CD8-positive, alpha-beta memory T cell (primary cell): ENCODE data around the gene GCA. TPM values are rescaled to one million over a fixed set of nuclear protein-coding genes. Genes with fewer than 3 reads are reported as not detected.

Source experiments
- CTCF ChIA-PET: fragments of 350-600 bp; sonication (Branson Sonifier 250); formaldehyde crosslinking; loops from one replicate; lab custom pipeline; 2021; ENCODE audit warnings: antibody characterized with exemption; lab: Charles Lee
- POLR2A ChIA-PET: fragments of 350-600 bp; sonication (Branson Sonifier 250); formaldehyde crosslinking; loops from one replicate; lab custom pipeline; 2021; ENCODE audit warnings: antibody characterized with exemption; lab: Charles Lee
- DNase-seq, 5 donors: peaks; one replicate each; pipeline versions ENCODE4 v3.0.0 to v3.0.0-alpha.2; 2020 to 2022; ENCODE audit warnings: mixed read lengths in 1 of 5
- H3K27ac ChIP-seq: one replicate; pipeline ENCODE4 v1.7.0; 2013; ENCODE audit warnings: low read depth, mild to moderate bottlenecking, low read length, moderate library complexity
- H3K27me3 ChIP-seq: 2 replicates; pipeline ENCODE4 v1.7.0; 2013; ENCODE audit warnings: low read length, mild to moderate bottlenecking; ENCODE audit not compliant: insufficient read depth, poor library complexity, severe bottlenecking
- H3K36me3 ChIP-seq: 2 replicates; pipeline ENCODE4 v1.7.0; 2013; ENCODE audit warnings: mild to moderate bottlenecking, low read length, moderate library complexity; ENCODE audit not compliant: insufficient read depth
- H3K4me1 ChIP-seq: 2 replicates; pipeline ENCODE4 v1.7.0; 2013; ENCODE audit warnings: mild to moderate bottlenecking, low read length, moderate library complexity; ENCODE audit not compliant: insufficient read depth
- H3K4me3 ChIP-seq: 2 replicates; pipeline ENCODE4 v1.7.0; 2013; ENCODE audit warnings: mild to moderate bottlenecking, low read length
- H3K9me3 ChIP-seq: 2 replicates; pipeline ENCODE4 v1.7.0; 2013; ENCODE audit warnings: mild to moderate bottlenecking, low read length
- H3K27ac Mint-ChIP-seq, 8 donors: one replicate each; pipeline ENCODE4 v1.8.0; 2020 to 2021; ENCODE audit warnings: mixed read lengths in 8 of 8, mild to moderate bottlenecking in 6 of 8, inconsistent platforms in 3 of 8, moderate library complexity in 3 of 8
- H3K27me3 Mint-ChIP-seq, 2 donors: one replicate each; pipeline ENCODE4 v1.8.0; 2020 to 2021; ENCODE audit warnings: mixed read lengths in 2 of 2, mild to moderate bottlenecking in 1 of 2, moderate library complexity in 1 of 2
- H3K36me3 Mint-ChIP-seq, 3 donors: one replicate each; pipeline ENCODE4 v1.8.0; 2020 to 2021; ENCODE audit warnings: mixed read lengths in 3 of 3, inconsistent platforms in 1 of 3, mild to moderate bottlenecking in 1 of 3
- H3K4me1 Mint-ChIP-seq, 3 donors: one replicate each; pipeline ENCODE4 v1.8.0; 2020 to 2021; ENCODE audit warnings: mixed read lengths in 3 of 3, inconsistent platforms in 1 of 3, mild to moderate bottlenecking in 1 of 3
- H3K4me3 Mint-ChIP-seq, 7 donors: one replicate each; pipeline ENCODE4 v1.8.0; 2020 to 2021; ENCODE audit warnings: mixed read lengths in 7 of 7, mild to moderate bottlenecking in 6 of 7, moderate library complexity in 4 of 7, inconsistent platforms in 2 of 7
- H3K9me3 Mint-ChIP-seq, 5 donors: one replicate each; pipeline ENCODE4 v1.8.0; 2020 to 2022; ENCODE audit warnings: mixed read lengths in 5 of 5, mild to moderate bottlenecking in 3 of 5, moderate library complexity in 2 of 5, inconsistent platforms in 1 of 5
- polyA plus RNA-seq: library from polyadenylated mRNA; unstranded; fragments of 300-500 nt; fragmentation: Illumina TruSeq; gene quantifications from one replicate; pipeline ENCODE4 v1.2.3, GENCODE V29; 2021
- total RNA-seq, 2 experiments: library from RNA; stranded (reverse); gene quantifications; one replicate each; pipeline ENCODE4 v1.2.3, GENCODE V29; 2021

GCA gene
- total and polyA plus RNA-seq, 3 experiments from 2014 or later: 14.0 to 15.8 (median 15.2) TPM

- Mint-ChIP-seq H3K4me3 (no peak overlapping the region), H3K9me3 (no peaks in the 10 kb centered on the region), H3K4me1 (no peaks in the 10 kb centered on the region), H3K27me3 (peaks cover 4 to 5% of the 10 kb centered on the region in 2 donors), H3K36me3 (no peaks in the 10 kb centered on the region), H3K27ac (no peak overlapping the region)
- CTCF ChIA-PET: no interaction called here
- Histone ChIP-seq H3K4me1 (no peaks in the 10 kb centered on the region), H3K9me3 (no peaks in the 10 kb centered on the region), H3K4me3 (no peak overlapping the region), H3K36me3 (no peaks in the 10 kb centered on the region), H3K27me3 (no peaks in the 10 kb centered on the region), H3K27ac (no peak overlapping the region)
- DNase-seq: no peak
- POLR2A ChIA-PET: no interaction called here
These were observed 24.6 kb downstream of the GCA start for GRCh38 chr2:162368494-162368893.

- POLR2A ChIA-PET: no interaction called here
- Histone ChIP-seq H3K9me3 (no peaks in the 10 kb centered on the region), H3K27ac (no peak overlapping the region), H3K36me3 (no peaks in the 10 kb centered on the region), H3K27me3 (no peaks in the 10 kb centered on the region), H3K4me1 (no peaks in the 10 kb centered on the region), H3K4me3 (no peak overlapping the region)
- no peak overlapping the region for H3K27ac Mint-ChIP-seq
- peaks cover 4 to 5% of the 10 kb centered on the region in 2 donors for H3K27me3 Mint-ChIP-seq
- no peaks in the 10 kb centered on the region for H3K9me3 Mint-ChIP-seq
- H3K4me1 Mint-ChIP-seq: no peaks in the 10 kb centered on the region
- H3K36me3 Mint-ChIP-seq: no peaks in the 10 kb centered on the region
- no peak overlapping the region for H3K4me3 Mint-ChIP-seq
- DNase-seq: no peak
- CTCF ChIA-PET: no interaction called here
These were observed 25.6 kb downstream of the GCA start for GRCh38 chr2:162369551-162369950.

- H3K9me3 ChIP-seq: no peaks in the 10 kb centered on the region
- no peaks in the 10 kb centered on the region for H3K9me3 Mint-ChIP-seq
- DNase-seq: no peak
- POLR2A ChIA-PET: no interaction called here
- no peak overlapping the region for H3K4me3 ChIP-seq
- H3K4me1 ChIP-seq: no peaks in the 10 kb centered on the region
- no peak overlapping the region for H3K27ac Mint-ChIP-seq
- H3K27me3 ChIP-seq: no peaks in the 10 kb centered on the region
- H3K27ac ChIP-seq: no peak overlapping the region
- CTCF ChIA-PET: no interaction called here
- H3K4me3 Mint-ChIP-seq: no peak overlapping the region
- H3K36me3 ChIP-seq: no peaks in the 10 kb centered on the region
- H3K27me3 Mint-ChIP-seq: peaks cover 4 to 6% of the 10 kb centered on the region in 2 donors
- no peaks in the 10 kb centered on the region for H3K4me1 Mint-ChIP-seq
- no peaks in the 10 kb centered on the region for H3K36me3 Mint-ChIP-seq
These were observed 27.0 kb downstream of the GCA start for GRCh38 chr2:162370931-162371330.

DNA sequence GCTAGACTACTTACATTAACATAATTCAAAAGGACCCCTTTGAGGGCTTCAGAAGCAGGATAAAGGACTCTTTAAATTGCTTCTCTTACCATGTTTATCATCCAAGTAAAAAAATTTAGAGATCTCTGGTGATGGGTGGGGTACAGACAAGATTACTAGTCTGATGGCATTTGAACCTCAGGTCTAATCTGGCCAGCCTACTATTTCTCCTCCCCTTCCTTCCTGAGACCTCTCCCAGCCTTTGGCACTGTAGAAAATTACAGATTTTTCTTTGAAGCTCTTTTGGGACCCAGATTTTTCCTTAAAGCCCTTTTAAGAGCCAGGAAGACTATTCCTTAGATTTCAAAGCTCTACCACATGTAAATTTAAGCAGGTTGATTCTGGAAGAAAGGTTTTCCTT lies 28.9 kb downstream of the GCA start:
- CTCF ChIA-PET: no interaction called here
- no peak overlapping the region for H3K27ac Mint-ChIP-seq

DNA sequence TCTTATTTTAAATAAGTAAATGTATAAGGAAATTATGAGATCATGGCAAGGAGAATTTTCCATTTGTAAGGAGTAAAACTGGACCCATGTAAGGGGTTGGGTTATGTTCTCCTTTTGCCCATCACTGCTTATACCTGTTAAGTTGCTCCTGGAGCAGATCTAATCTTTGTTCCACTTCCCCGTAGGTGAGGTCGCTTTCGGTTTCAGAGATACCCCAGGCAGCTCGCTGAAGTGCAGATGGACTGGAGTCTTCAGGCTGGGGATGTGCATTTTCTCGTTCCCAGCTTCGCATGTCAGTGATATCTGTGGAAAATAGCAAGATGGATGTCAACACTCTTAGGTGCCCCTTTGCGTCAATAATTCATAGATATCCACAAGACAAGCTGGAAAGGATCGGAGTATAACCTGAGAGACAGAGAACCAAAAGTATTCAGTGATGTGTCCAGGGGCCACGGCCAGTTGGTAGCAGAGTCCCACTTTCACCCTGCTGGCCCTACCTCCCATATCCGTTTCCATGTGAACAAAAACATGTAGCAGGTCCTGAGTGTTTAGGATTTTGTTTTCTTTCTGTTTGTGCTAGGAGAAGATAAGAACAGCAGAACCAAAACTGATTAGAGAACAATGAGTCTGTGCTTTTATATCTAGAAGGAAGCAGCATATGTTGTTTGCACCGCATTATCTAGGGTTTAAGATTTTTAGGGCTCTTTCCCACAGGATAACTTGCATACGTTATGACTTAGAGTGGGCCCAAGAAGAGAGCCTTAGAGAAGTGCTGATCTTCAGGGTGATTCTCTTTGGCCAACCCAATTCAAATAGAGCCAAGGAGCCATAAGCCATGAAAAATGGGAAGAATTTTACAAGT lies 36.0 kb downstream of the GCA start:
- Mint-ChIP-seq H3K27ac (no peak overlapping the region), H3K4me3 (peak overlapping the region in 5 of 7 donors; percentile 18 to 61 (median 30)), H3K4me1 (no peaks in the 10 kb centered on the region), H3K9me3 (no peaks in the 10 kb centered on the region), H3K36me3 (no peaks in the 10 kb centered on the region), H3K27me3 (peaks cover 7 to 37% of the 10 kb centered on the region in 2 donors)
- DNase-seq: no peak
- H3K27ac ChIP-seq: no peak overlapping the region
- H3K4me1 ChIP-seq: no peaks in the 10 kb centered on the region
- H3K36me3 ChIP-seq: no peaks in the 10 kb centered on the region
- H3K4me3 ChIP-seq: no peak overlapping the region
- H3K27me3 ChIP-seq: no peaks in the 10 kb centered on the region
- ChIA-PET CTCF (no interaction called here), POLR2A (no interaction called here)
- H3K9me3 ChIP-seq: no peaks in the 10 kb centered on the region

More for the DNA sequence above, 28.9 kb downstream of the GCA start:
- Mint-ChIP-seq H3K36me3 (no peaks in the 10 kb centered on the region), H3K9me3 (no peaks in the 10 kb centered on the region), H3K4me1 (no peaks in the 10 kb centered on the region), H3K27me3 (peaks cover 6 to 19% of the 10 kb centered on the region in 2 donors), H3K4me3 (no peak overlapping the region)
- Histone ChIP-seq H3K27ac (no peak overlapping the region), H3K9me3 (no peaks in the 10 kb centered on the region), H3K4me3 (no peak overlapping the region), H3K36me3 (no peaks in the 10 kb centered on the region), H3K27me3 (no peaks in the 10 kb centered on the region), H3K4me1 (no peaks in the 10 kb centered on the region)
- POLR2A ChIA-PET: no interaction called here
- DNase-seq: no peak

GRCh38 chr2:162381851-162382250 lies 37.9 kb downstream of the GCA start:
- no peaks in the 10 kb centered on the region for H3K36me3 Mint-ChIP-seq
- H3K27ac ChIP-seq: no peak overlapping the region
- H3K27me3 Mint-ChIP-seq: peaks cover 7 to 30% of the 10 kb centered on the region in 2 donors
- H3K27ac Mint-ChIP-seq: no peak overlapping the region
- POLR2A ChIA-PET: no interaction called here
- H3K9me3 Mint-ChIP-seq: no peaks in the 10 kb centered on the region
- no peak overlapping the region for H3K4me3 ChIP-seq
- no peaks in the 10 kb centered on the region for H3K4me1 ChIP-seq
- no peak overlapping the region for H3K4me3 Mint-ChIP-seq
- no peaks in the 10 kb centered on the region for H3K4me1 Mint-ChIP-seq
- no peaks in the 10 kb centered on the region for H3K9me3 ChIP-seq
- no peak for DNase-seq
- H3K27me3 ChIP-seq: no peaks in the 10 kb centered on the region
- no peaks in the 10 kb centered on the region for H3K36me3 ChIP-seq
- CTCF ChIA-PET: interaction anchor here (1.0 kb wide), 1 partner anchor 11 kb away, joined by 3 read pairs; no protein-coding TSS in a partner anchor

DNA sequence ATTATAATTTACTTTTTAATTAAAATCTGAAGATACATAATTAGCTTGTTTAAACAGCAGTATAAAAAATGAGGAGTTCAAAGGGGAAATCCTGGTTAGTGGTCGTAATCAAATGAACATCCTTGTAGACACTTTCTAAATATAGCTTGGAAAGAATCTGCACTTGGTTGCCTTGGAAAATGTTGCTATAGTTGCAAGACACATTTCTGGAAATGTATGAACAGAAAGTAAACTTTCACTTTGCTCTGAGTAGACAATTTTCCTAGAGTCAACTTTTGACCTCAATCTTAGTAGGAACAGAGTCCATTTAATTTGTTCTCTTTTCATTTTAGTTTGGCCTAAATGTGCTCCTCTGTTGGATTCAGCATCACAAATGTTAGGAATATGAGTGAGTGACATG lies 38.3 kb downstream of the GCA start:
- no peaks in the 10 kb centered on the region for H3K9me3 ChIP-seq
- no peak overlapping the region for H3K27ac ChIP-seq
- Mint-ChIP-seq H3K4me1 (no peaks in the 10 kb centered on the region), H3K9me3 (no peaks in the 10 kb centered on the region), H3K36me3 (no peaks in the 10 kb centered on the region), H3K4me3 (no peak overlapping the region), H3K27me3 (peaks cover 7 to 26% of the 10 kb centered on the region in 2 donors), H3K27ac (no peak overlapping the region)
- no peaks in the 10 kb centered on the region for H3K4me1 ChIP-seq
- H3K36me3 ChIP-seq: no peaks in the 10 kb centered on the region
- H3K4me3 ChIP-seq: no peak overlapping the region
- ChIA-PET CTCF (interaction anchor here (1.0 kb wide), 1 partner anchor 11 kb away, joined by 3 read pairs; no protein-coding TSS in a partner anchor), POLR2A (no interaction called here)
- H3K27me3 ChIP-seq: no peaks in the 10 kb centered on the region
- no peak for DNase-seq

- CTCF ChIA-PET: no interaction called here
These were observed 41.6 kb downstream of the GCA start for GRCh38 chr2:162385536-162385935.

More at GRCh38 chr2:162385536-162385935, 41.6 kb downstream of the GCA start:
- H3K4me3 Mint-ChIP-seq: no peak overlapping the region
- POLR2A ChIA-PET: no interaction called here
- Histone ChIP-seq H3K27ac (no peak overlapping the region), H3K4me1 (no peaks in the 10 kb centered on the region), H3K36me3 (no peaks in the 10 kb centered on the region), H3K4me3 (no peak overlapping the region), H3K9me3 (no peaks in the 10 kb centered on the region), H3K27me3 (no peaks in the 10 kb centered on the region)
- DNase-seq: no peak
- H3K4me1 Mint-ChIP-seq: no peaks in the 10 kb centered on the region
- H3K9me3 Mint-ChIP-seq: no peaks in the 10 kb centered on the region
- H3K27ac Mint-ChIP-seq: no peak overlapping the region
- H3K27me3 Mint-ChIP-seq: peaks cover 3 to 14% of the 10 kb centered on the region in 2 donors
- H3K36me3 Mint-ChIP-seq: no peaks in the 10 kb centered on the region
